ENCODE results near the gene DRAP1.
"Not testable (repeated sequence)": the region's sequence is repeated elsewhere in the genome, so short reads cannot be mapped to it uniquely, and the experiment has no call there.

DRAP1 gene

DNA sequence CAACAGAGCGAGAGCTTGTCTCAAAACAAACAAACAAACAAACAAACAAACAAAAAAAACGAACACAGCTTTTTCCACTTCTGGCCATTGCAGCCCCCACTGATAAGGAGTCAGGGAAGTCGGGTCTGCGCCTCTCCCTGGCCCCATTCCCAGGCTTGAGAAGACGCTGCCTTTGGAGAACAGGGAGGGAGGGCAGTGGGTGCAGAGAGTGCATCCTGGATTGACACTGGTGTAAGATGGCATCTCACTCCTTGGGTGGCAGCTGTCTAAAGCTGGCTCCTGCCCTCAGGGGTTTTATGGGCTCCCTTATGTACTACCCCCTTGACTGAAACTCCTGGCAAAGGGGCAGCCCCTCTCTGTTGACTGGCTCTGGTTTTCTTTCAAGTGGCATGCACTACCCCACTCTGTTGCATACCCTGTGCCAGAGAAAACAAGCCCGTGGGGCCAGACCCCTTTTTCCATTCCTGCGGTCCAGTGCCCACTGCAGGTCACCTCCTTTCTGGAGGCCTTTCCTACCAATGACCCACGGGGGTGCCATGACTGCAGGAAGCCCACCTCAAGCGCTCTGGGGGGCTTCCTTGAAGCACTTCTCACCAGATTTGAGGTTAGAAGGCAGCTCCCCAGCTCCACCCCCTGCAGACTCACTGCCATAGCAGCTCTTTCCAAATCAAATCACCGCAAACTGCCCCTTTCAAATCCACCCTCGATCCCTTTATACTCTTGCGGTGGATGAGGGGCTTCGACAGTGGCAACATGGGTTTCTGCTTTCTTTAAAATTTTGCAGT is 12.7 kb downstream of the DRAP1 start:
- DNase-seq (ENCODE audit: low read depth) = no peak

DNA sequence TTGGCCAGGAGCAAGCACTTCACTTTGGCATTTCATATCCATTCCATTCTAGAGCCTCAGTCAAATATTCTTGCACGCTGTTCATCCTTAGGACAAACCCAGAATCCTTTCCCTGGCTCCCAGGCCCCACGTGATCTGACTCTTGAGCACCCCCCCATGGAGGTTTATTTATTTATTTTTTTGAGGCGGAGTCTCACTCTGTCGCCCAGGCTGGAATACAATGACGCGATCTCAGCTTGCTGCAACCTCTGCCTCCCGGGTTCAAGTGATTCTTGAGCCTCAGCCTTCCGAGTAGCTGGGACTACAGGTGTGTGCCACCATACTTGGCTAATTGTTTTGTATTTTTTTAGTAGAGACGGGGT is 13.3 kb downstream of the DRAP1 start:
- DNase-seq (ENCODE audit: low read depth) = peak; percentile 18

DNA sequence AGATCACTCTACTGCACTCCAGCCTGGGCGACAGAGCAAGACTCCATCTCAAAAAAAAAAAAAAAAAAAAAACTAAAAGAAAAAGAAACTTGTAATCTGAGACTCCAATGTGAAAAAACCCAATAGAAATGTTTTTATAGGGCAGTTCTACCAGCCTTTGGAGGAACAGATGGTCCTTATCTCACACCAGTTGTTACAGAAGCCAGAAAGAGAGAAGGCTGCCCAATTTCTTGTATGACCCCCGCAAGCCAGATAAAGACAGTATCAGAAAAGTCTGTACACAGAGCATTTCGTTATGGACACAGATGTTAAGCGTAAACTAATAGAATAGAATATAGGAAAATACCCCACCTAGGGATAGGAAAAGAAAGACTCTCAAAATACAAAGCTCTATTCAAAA is 14.8 kb downstream of the DRAP1 start:
- DNase-seq (ENCODE audit: low read depth) = peak; percentile 25

DNA sequence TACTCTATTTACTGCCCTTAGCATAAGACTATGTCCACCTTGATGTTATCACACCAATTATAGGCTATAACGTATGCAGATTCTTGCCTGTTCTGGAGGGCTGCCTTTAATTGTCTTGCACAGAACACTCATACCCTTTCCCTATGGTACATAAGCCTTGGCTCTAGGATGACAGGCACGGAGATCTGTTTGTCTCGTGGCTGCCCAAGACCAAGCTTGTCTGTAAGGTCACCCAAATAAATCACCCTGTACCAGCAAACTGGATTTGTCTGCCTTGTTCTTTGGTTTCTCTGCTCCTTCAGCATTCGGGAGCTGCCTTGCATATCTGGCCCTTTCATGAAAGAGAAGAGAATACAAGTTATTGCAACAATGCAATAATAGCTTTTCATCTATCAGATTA is 18.5 kb downstream of the DRAP1 start:
- DNase-seq (ENCODE audit: low read depth) = no peak

DNA sequence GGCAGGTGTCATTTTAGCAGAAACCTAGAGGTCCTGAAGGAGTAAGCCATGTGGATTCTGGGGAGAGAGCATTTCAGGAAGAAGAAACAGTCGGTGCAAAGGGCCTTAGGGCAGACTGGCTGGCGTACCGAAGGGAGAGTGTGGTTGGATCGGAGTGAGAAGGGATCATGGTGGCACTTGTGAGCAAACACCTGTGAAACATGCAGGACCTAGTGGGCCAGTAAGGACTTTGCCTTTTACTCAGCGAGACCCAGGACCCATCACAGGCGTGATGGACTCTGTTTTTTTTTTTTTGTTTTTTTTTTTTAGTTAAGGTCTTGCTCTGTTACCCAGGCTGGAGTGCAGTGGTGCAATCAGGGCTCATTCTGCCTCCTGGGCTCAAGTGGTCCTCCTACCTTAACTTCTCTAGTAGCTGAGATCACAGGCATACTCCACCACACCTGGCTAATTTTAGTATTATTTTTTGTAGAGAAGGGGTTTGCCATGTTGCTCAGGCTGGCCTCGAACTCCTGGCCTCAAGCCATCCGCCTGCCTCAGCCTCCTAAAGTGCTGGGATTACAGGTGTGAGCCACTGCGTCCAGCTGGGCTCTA is 22.6 kb downstream of the DRAP1 start:
- no peak for DNase-seq (ENCODE audit: low read depth)

DNA sequence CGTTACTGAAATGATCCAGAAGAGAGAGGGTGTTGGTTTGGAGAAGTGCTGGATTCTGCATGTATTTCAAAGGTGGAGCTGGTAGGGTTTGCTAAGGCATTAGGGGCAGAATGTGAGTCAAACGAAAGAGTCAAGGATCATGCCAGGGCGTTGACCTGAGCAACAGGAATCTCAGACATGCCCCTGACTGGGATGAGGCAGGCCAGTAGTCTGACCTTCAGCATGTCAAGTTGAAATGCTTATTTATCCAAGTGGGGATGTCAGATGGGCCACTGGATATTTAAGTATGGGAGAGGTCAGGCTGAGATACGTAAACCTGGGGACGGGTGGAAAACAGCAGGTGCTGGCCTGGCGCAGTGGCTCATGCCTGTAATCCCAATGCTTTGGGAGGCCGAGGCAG is 23.3 kb downstream of the DRAP1 start:
- no peak for DNase-seq (ENCODE audit: low read depth)

DNA sequence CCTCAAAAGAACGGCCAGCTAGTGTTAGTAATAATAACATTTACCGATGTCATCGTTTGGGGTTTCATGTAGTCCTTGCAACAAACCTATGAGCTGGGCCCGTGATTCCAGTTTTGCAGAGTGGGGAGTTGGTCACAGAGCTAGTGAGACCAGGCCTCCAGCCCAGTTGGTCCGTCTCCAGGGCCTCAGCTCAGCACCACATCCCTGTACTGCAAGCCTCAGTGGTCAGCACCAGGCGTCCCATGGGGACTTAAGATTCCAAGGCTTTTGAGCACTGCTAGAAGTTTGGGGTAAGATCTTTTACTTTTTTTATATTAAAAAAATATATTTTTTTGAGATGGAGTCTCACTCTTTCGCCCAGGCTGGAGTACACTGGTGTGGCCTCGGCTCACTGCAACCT is 25.0 kb downstream of the DRAP1 start:
- no peak for DNase-seq (ENCODE audit: low read depth)

DNA sequence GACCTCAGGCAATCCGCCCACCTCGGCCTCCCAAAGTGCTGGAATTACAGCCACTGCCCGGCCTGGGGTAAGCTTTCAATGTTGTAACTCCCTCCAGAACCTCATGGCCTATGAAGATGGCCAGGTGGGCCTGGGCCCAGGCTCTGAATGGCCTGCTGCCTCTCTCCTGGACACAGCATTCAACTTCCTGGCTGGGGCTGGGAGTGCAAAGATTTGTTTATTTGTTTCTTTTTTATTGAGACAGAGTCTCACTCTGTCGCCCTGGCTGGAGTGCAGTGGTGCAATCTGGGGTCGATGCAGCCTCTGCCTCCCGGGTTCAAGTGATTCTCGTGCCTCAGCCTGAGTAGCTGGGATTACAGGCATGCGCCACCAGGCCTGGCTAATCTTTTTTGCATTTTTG is 25.5 kb downstream of the DRAP1 start:
- no peak for DNase-seq (ENCODE audit: low read depth)

DNA sequence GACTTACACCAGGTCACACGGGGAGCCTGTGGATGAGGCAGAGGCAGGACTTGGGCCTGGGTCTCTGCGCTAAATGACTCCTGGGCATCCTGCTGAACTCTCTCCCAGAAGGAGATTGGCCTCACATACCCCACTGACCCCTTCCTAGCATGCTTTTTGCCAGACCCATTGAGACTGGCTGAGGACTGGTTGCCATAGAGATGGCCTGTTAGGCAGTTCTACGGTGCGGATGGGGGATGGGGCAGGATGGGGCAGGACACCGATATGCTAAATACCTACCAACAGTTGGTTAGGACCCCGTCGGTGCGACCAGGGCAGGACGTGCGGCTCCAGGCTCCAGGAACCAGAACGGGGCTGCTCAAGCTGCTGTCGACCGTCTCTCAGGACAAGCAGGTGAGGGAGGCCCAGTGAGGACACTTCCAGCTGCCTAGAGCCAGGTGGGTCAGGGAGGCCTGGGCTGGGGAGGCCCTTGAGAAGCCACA is 26.2 kb downstream of the DRAP1 start, which contains the start of gene TSGA10IP:
Gene TSGA10IP, plus strand, starts transcription at position 51 of the 482 bp plus-strand sequence. Its CDS starts 196 bp downstream, at position 247.
- DNase-seq (ENCODE audit: low read depth) = no peak

DNA sequence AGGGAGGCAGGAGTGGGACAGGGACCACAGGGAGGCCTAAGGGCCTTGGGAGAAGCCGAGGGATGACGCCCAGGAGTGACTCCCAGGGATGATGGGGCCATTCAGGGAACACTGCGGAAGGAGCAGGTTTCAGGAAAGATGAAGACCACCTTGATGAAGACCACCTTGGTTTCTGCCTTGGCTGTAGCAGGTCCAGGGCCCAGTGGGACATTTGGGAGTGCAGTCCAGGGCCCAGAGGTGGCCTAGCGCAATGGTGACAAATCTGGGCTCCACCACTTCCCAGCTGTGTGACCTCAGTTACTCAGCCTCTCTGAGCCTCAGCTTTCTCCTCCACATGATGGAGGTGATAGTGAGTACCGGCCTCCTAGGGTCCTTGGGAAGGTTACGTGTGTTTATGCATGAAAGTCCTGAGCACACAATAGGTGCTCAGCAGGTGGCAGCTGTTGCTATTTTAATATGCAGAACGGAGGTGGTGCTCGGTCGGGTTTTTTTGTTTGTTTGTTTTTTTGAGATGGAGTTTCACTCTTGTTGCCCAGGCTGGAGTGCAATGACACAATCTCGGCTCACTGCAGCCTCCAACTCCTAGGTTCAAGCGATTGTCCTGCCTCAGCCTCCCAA is 26.8 kb downstream of the DRAP1 start:
- DNase-seq (ENCODE audit: low read depth) = no peak

DNA sequence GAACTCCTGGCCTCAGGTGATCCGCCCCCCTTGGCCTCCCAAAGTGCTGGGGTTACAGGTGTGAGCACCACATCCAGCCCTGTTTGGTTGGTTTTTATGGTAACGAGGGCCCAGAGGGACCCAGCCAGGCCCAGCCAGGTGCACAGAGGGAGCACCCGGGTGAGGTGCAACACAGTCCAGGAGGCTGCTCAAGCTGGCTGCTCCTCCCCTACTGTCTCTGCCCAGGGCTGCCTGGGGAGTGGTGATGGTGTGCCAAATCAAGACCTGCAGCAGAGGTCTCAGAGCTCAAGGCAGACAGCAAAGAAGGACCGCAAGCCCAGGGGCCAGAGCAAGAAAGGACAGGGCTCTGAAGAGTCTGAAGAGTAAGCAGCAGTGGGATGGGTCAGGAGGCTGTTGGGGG is 27.4 kb downstream of the DRAP1 start:
- no peak for DNase-seq (ENCODE audit: low read depth)

DNA sequence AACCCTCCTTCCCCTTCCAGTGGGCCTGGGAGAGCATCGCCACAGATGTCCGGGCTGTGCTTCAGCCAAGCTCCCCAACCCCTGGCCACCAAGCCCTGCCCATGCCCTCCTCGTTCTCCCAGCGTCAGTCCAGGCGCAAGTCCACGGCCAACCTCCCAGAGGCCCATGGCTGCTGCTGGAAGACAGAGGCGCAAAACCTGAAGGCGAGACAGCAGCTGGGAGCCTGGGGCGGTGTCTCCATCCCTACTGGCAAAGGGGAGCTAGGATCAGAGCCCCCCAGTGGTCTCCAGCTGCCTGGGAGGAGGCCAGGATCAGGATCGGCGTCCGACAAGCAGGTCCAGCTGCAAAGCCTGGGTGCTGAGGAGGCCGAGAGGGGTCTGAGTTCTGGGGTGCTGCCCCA is 27.9 kb downstream of the DRAP1 start:
- no peak for DNase-seq (ENCODE audit: low read depth)

DNA sequence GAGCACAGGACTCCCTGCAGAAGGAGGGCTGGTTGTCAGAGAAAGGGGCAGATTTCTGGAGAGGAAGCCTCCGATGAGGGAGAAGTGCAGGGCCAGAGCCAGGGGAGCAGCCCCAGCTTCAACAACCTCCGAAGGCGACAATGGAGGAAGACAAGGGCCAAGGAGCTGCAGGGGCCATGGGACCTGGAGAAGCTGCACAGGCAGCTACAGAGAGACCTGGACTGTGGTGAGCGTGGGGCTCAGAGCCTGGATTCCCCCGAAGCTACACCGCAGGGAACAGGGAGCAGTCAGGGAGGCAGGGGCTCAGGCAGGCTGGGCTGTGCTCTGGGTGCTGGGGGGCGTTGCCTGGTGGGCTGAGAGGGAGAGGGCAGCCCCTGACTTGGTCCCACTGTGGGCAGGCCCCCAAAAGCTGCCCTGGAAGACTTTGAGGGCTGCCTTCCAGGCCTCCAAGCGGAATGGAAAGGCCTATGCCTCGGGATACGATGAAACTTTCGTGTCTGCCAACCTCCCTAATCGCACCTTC is 28.4 kb downstream of the DRAP1 start:
- DNase-seq (ENCODE audit: low read depth) = no peak

DNA sequence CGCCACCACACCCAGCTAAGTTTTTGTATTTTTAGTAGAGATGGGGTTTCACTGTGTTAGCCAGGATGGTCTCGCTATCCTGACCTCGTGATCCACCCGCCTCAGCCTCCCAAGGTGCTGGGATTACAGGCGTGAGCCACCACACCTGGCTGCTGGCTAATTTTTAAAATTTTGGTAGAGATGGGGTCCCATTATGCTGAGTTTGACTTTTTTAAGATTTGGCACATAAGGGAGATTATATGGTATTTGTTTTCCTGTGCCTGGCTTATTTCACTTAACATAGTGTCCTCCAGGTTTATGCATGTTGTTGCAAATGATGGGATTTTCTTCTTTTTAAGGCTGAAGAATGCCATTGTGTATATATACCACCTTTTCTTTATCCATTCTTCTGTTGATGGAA is 31.5 kb downstream of the DRAP1 start:
- DNase-seq (ENCODE audit: low read depth) = not testable (repeated sequence)

DNA sequence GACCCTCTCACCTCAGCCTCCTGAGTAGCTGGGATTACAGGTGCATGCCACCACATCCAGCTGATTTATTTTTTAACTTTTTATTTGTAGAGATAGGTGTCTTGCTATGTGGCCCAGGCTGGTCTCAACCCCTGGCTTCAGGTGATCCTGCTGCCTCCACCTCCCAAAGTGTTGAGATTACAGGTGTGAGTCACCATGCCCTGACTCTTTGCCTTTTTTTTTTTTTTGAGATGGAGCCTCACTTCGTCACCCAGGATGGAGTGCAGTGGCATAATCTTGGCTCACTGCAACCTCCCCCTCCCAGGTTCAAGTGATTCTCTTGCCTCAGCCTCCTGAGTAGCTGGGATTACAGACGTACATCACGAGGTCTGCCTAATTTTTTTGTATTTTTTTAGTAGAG is 32.4 kb downstream of the DRAP1 start:
- not testable (repeated sequence) for DNase-seq (ENCODE audit: low read depth)

DNA sequence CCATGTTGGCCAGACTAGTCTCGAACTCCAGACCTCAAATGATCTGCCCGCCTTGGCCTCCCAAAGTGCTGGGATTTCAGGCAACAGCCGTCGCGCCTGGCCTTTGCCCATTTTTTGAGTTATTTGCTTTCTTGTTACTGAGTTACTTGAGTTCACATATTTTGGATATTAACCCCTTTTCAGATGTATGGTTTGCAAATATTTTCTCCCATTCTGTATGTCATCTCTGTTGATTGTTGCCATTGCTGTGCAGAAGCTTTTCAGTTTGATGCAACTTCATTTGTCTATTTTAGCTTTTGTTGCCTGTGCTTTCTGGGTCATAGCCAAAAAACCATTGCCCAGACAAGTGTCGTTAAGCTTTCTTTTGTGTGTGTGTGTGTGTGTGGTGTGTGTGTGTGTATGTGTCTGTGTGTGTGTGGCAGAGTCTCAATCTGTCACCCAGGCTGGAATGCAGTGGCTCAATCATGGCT is 32.9 kb downstream of the DRAP1 start:
- DNase-seq (ENCODE audit: low read depth) = no peak

DNA sequence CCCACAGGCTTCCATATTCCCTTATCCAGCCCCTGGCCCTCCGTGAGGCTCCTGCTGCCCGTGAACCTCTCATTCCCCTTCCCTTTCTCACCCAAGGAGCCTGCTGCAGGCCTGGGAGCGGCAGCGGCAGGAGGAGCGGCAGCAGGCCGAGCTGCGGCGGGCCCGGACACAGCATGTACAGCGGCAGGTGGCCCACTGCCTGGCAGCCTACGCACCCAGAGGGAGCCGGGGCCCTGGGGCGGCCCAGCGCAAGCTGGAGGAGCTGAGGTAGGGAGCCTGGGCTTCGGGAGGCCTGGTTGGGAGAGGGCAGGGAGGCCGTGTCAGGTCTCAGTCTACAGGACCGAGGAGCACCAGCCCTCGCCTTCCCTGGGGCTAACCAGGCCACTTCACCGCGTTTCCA is 34.2 kb downstream of the DRAP1 start:
- DNase-seq (ENCODE audit: low read depth) = no peak

DNA sequence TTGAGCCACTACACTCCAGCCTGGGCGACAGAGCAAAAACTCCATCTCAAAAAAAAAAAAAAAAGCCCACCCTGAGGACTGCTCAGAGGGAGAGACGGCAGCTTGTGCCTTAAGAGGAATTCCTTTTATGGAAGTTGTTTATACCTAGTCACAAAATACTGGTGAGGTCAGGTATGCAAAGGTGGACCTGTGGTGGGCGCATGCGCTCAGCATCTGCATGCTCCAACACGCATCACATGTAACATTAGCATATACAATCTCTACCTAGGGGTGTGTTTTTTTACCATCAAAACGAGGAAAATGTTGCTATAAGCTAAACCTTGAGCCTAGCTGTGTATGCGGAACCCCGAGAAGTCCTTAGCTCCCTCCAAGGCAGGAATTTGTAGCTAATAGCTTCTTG is 35.5 kb downstream of the DRAP1 start:
- DNase-seq (ENCODE audit: low read depth) = no peak

DNA sequence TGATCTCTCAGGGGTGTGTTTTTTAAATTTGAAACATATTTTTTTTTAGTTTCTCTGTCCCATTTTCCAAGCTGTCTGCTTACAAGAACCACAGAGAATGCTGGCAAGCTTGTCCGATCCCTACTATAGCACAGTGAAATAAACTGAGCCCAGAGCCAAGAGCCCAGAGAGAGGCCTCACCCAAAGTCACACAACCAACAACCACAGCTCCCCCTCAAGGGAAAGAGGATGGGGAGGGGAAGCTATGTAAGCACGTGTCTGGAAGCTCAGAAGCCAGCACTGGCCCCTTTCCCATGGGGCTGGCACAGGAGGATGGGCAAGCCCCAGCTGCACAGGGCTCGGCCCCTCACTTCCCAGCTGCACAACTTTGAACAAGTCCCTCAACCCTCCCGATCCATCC is 39.1 kb downstream of the DRAP1 start:
- DNase-seq (ENCODE audit: low read depth) = no peak

DNA sequence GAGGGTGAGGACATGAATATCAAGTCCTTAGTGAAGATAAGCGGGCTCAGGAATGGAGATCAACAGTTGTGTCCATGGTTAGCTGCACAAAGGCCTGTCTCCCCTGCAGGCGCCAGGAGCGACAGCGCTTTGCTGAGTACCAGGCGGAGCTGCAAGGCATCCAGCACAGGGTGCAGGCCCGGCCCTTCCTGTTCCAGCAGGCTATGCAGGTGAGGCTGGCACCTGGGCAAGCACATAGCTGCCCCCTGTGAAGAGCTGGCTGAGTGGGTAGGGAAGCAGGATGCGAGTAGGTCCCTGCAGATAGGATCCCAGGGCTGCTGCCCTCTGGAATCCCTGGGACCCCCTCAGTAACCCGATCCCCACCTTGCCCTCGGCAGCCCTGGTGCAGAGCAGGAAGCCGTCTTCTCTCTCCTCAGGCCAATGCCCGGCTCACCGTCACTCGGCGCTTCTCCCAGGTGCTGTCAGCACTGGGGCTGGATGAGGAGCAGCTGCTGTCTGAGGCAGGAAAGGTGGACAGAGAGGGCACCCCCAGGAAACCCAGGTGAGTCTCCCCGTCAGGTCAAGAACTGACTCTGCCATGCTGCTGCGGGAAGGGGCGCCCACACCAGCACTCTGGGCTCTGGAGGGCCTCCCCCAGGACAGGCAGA is 39.7 kb downstream of the DRAP1 start:
- no peak for DNase-seq (ENCODE audit: low read depth)

DNA sequence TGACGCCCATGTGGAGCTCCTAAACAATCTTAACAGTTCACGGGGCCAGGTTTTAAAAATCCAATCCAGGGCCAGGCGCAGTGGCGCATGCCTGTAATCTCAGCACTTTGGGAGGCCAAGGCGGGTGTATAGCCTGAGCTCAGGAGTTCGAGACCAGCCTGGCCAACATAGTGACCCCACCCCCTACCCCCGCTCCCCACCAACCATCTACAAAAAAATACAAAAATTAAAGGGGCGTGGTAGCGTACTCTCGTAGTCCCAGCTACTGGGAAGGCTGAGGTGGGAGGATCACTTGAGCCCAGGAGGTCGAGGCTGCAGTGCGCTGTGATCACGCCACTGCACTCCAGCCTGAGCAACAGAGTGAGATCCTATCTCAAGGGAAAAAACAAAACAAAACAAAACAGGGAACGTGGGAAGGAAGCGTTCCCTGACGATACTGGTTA is 41.6 kb downstream of the DRAP1 start:
- DNase-seq (ENCODE audit: low read depth) = no peak

All from iris pigment epithelial cell (primary cell).